H1 (cell line): ENCODE results near the gene ALOX5AP. TPM values are rescaled to one million over a fixed set of nuclear protein-coding genes. Genes with fewer than 3 reads are reported as not detected.

Source experiments
- CTCF ChIA-PET: fragments of 300-600 bp; sonication (Branson Sonifier 250); formaldehyde crosslinking; loops from one replicate; lab custom pipeline; 2021; ENCODE audit not compliant: partially characterized antibody; lab: Charles Lee
- POLR2A ChIA-PET: fragments of 300-600 bp; sonication (Branson Sonifier 250); formaldehyde crosslinking; loops from one replicate; lab custom pipeline; 2021; ENCODE audit warnings: inconsistent platforms; ENCODE audit not compliant: partially characterized antibody; lab: Charles Lee
- DNase-seq, 2 experiments: peaks; one replicate each; pipeline versions ENCODE4 v3.0.0 to v3.0.0-alpha.2; 2010 to 2022; ENCODE audit warnings: low spot score in 2 of 2, low read depth in 1 of 2, mixed read lengths in 1 of 2
- FAIRE-seq: peaks from 2 replicates; lab custom pipeline; 2011; peaks lifted over from hg19 to GRCh38; lab: Jason Lieb, UNC
- H2AFZ ChIP-seq: 2 replicates; pipeline ENCODE4 v1.8.1; 2012; ENCODE audit warnings: low read length, inconsistent platforms
- H2AK5ac ChIP-seq: 2 replicates; pipeline ENCODE4 v1.6.1; 2013; ENCODE audit warnings: low read depth, low read length
- H2BK120ac ChIP-seq: replicated peaks from 2 replicates; pipeline ENCODE3; 2013; ENCODE audit warnings: low read depth, low read length, inconsistent platforms
- H2BK12ac ChIP-seq: 2 replicates; pipeline ENCODE4 v1.6.1; 2013; ENCODE audit warnings: low read depth, low read length
- H2BK15ac ChIP-seq: 2 replicates; pipeline ENCODE4 v1.6.1; 2013; ENCODE audit warnings: low read length
- H2BK20ac ChIP-seq: 2 replicates; pipeline ENCODE4 v1.6.1; 2013; ENCODE audit warnings: low read length
- H2BK5ac ChIP-seq: 2 replicates; pipeline ENCODE4 v1.6.1; 2013; ENCODE audit warnings: low read depth, low read length
- H3K14ac ChIP-seq: 2 replicates; pipeline ENCODE4 v1.6.1; 2013; ENCODE audit warnings: inconsistent platforms; ENCODE audit not compliant: insufficient read length
- H3K18ac ChIP-seq: 2 replicates; pipeline ENCODE4 v1.6.1; 2013; ENCODE audit warnings: low read length; ENCODE audit errors: extremely low read depth
- H3K23ac ChIP-seq: 2 replicates; pipeline ENCODE4 v1.6.1; 2013; ENCODE audit warnings: inconsistent platforms; ENCODE audit not compliant: insufficient read length
- H3K23me2 ChIP-seq: 2 replicates; pipeline ENCODE4 v1.6.1; 2013; ENCODE audit warnings: low read depth, low read length
- H3K27ac ChIP-seq: 2 replicates; pipeline ENCODE4 v1.6.1; 2011; ENCODE audit warnings: low read depth, low read length, inconsistent platforms
- H3K27me3 ChIP-seq, 4 experiments: replicated peaks in 1 of 4; 1 replicate in 1 of 4; 2 replicates in 3 of 4; pipeline versions ENCODE4 v1.6.1 to v1.8.1; 2011 to 2013; ENCODE audit warnings: low read length in 3 of 4, mild to moderate bottlenecking in 3 of 4, inconsistent platforms in 2 of 4, mixed read lengths in 2 of 4, moderate library complexity in 1 of 4; ENCODE audit not compliant: control insufficient read depth in 3 of 4, insufficient read depth in 3 of 4; ENCODE audit errors: extremely low read depth in 1 of 4
- H3K36me3 ChIP-seq, 4 experiments: 2 replicates each; pipeline versions ENCODE4 v1.6.1 to v1.8.1; 2011 to 2013; ENCODE audit warnings: mild to moderate bottlenecking in 4 of 4, low read length in 3 of 4, moderate library complexity in 2 of 4, control low read depth in 1 of 4, inconsistent platforms in 1 of 4; ENCODE audit not compliant: insufficient read depth in 4 of 4, control insufficient read depth in 2 of 4
- H3K4ac ChIP-seq: replicated peaks from 2 replicates; pipeline ENCODE3; 2013; ENCODE audit warnings: low read length, low read depth, mixed read lengths, inconsistent platforms; ENCODE audit not compliant: insufficient read length
- H3K4me1 ChIP-seq, 4 experiments: replicated peaks in 1 of 4; 1 replicate in 1 of 4; 2 replicates in 3 of 4; pipeline versions ENCODE4 v1.6.1 to v1.8.1; 2011 to 2013; ENCODE audit warnings: low read length in 3 of 4, inconsistent platforms in 2 of 4, mixed read lengths in 1 of 4; ENCODE audit not compliant: insufficient read depth in 4 of 4, control insufficient read depth in 3 of 4
- H3K4me2 ChIP-seq, 2 experiments: 2 replicates each; pipeline versions ENCODE4 v1.6.1 to v1.8.1; 2011 to 2013; ENCODE audit warnings: low read depth in 2 of 2, low read length in 2 of 2, control low read depth in 1 of 2, inconsistent platforms in 1 of 2, mild to moderate bottlenecking in 1 of 2; ENCODE audit not compliant: insufficient read depth in 1 of 2
- H3K4me3 ChIP-seq, 4 experiments: fragments of 200-600, 300-600 bp in 1 of 4; sonication (generic), shearing (Covaris generic), sonication (Bioruptor Twin) in 1 of 4; 2 replicates each; pipeline versions ENCODE4 v1.5.1 to v1.8.1; 2011 to 2016; ENCODE audit warnings: low read length in 4 of 4, low read depth in 3 of 4, control low read depth in 2 of 4, inconsistent platforms in 2 of 4, mild to moderate bottlenecking in 2 of 4, mixed read lengths in 1 of 4, moderate library complexity in 1 of 4; ENCODE audit not compliant: insufficient read depth in 2 of 4; ENCODE audit errors: extremely low read depth in 1 of 4
- H3K56ac ChIP-seq: replicated peaks from 2 replicates; pipeline ENCODE3; 2013; ENCODE audit warnings: low read depth, mild to moderate bottlenecking, mixed read lengths, low read length, inconsistent platforms; ENCODE audit not compliant: insufficient read length
- H3K79me1 ChIP-seq: 2 replicates; pipeline ENCODE4 v1.6.1; 2013; ENCODE audit warnings: low read depth, low read length, control low read depth
- H3K79me2 ChIP-seq, 2 experiments: 2 replicates each; pipeline versions ENCODE4 v1.6.1 to v1.8.1; 2012 to 2013; ENCODE audit warnings: low read length in 2 of 2, mild to moderate bottlenecking in 2 of 2, inconsistent platforms in 1 of 2; ENCODE audit not compliant: insufficient read depth in 2 of 2, control insufficient read depth in 1 of 2
- H3K9ac ChIP-seq, 4 experiments: replicated peaks in 1 of 4; 1 replicate in 1 of 4; 2 replicates in 3 of 4; pipeline versions ENCODE4 v1.6.1 to v1.8.1; 2011 to 2013; ENCODE audit warnings: low read depth in 3 of 4, low read length in 3 of 4, control low read depth in 2 of 4, mild to moderate bottlenecking in 2 of 4, moderate library complexity in 2 of 4, inconsistent platforms in 1 of 4; ENCODE audit errors: extremely low read depth in 1 of 4
- H3K9me3 ChIP-seq, 2 experiments: 2 replicates each; pipeline versions ENCODE4 v1.6.1 to v1.8.1; 2012 to 2013; ENCODE audit warnings: mild to moderate bottlenecking in 2 of 2, moderate library complexity in 2 of 2, control low read depth in 1 of 2, inconsistent platforms in 1 of 2, low read depth in 1 of 2, low read length in 1 of 2, mixed read lengths in 1 of 2; ENCODE audit not compliant: insufficient read depth in 2 of 2
- H4K20me1 ChIP-seq, 2 experiments: replicated peaks in 1 of 2; 2 replicates each; pipeline versions ENCODE3 to v1.8.1; 2011 to 2013; ENCODE audit warnings: inconsistent platforms in 2 of 2, low read length in 2 of 2, mild to moderate bottlenecking in 1 of 2; ENCODE audit not compliant: insufficient read depth in 2 of 2, control insufficient read depth in 1 of 2
- H4K5ac ChIP-seq: 2 replicates; pipeline ENCODE4 v1.6.1; 2013; ENCODE audit warnings: low read length, low read depth, mixed read lengths, inconsistent platforms; ENCODE audit not compliant: insufficient read length
- H4K8ac ChIP-seq: 2 replicates; pipeline ENCODE4 v1.8.0; 2013; ENCODE audit warnings: mild to moderate bottlenecking, moderate library complexity, low read length, inconsistent platforms; ENCODE audit not compliant: insufficient read depth; ENCODE audit errors: extremely low read depth
- H4K91ac ChIP-seq: replicated peaks from 2 replicates; pipeline ENCODE3; 2013; ENCODE audit warnings: low read length, mixed read lengths, inconsistent platforms; ENCODE audit not compliant: insufficient read length
- ASH2L ChIP-seq: fragments of 200-600, 300-600 bp; sonication (generic); IDR thresholded peaks from one replicate; pipeline ENCODE4 v1.7.1; 2017; ENCODE audit warnings: low read length
- EGR1 ChIP-seq: IDR thresholded peaks from 2 replicates; pipeline ENCODE4 v1.6.1; 2011; ENCODE audit warnings: low read depth, low read length, borderline replicate concordance
- JUND ChIP-seq: IDR thresholded peaks from 2 replicates; pipeline ENCODE4 v1.6.1; 2011; ENCODE audit warnings: mild to moderate bottlenecking, improper control_type of control experiment, low read length
- KDM1A ChIP-seq: fragments of 200-600, 300-600 bp; sonication (generic); IDR thresholded peaks from 2 replicates; pipeline ENCODE4 v1.7.1; 2016; ENCODE audit warnings: mild to moderate bottlenecking, low read length, borderline replicate concordance
- MAFK ChIP-seq: IDR thresholded peaks from 2 replicates; pipeline ENCODE4 v1.6.1; 2012; ENCODE audit warnings: low read depth, mild to moderate bottlenecking, improper control_type of control experiment, low read length
- NANOG ChIP-seq: IDR thresholded peaks from 2 replicates; pipeline ENCODE4 v1.6.1; 2011; ENCODE audit warnings: low read length, low read depth, mild to moderate bottlenecking, inconsistent platforms; ENCODE audit not compliant: insufficient read depth, poor library complexity, severe bottlenecking
- SP1 ChIP-seq: IDR thresholded peaks from 2 replicates; pipeline ENCODE4 v1.6.1; 2011; ENCODE audit warnings: low read depth, low read length
- TAF1 ChIP-seq: IDR thresholded peaks from 2 replicates; pipeline ENCODE4 v1.6.1; 2011; ENCODE audit warnings: mild to moderate bottlenecking, low read depth, low read length
- TAF7 ChIP-seq: optimal IDR thresholded peaks from 2 replicates; pipeline ENCODE3; 2011; ENCODE audit warnings: low read depth, mild to moderate bottlenecking, inconsistent platforms, low read length, moderate library complexity, borderline replicate concordance
- TCF12 ChIP-seq: IDR thresholded peaks from 2 replicates; pipeline ENCODE4 v1.6.1; 2011; ENCODE audit warnings: low read depth, mild to moderate bottlenecking, low read length
- YY1 ChIP-seq: IDR thresholded peaks from 2 replicates; pipeline ENCODE4 v1.6.1; 2011; ENCODE audit warnings: low read depth, mild to moderate bottlenecking, low read length
- WGBS, 2 experiments: shearing (Covaris generic) in 1 of 2; methylation state at CpG; one replicate each; pipeline versions ENCODE4 v1.1.6 to v1.1.7; 2013 to 2015; ENCODE audit warnings: low lambda C conversion rate in 2 of 2, mixed read lengths in 2 of 2, inconsistent platforms in 1 of 2, low coverage in 1 of 2, missing lambda C conversion rate in 1 of 2; ENCODE audit not compliant: insufficient replicate concordance in 2 of 2, insufficient coverage in 1 of 2, insufficient read length in 1 of 2; ENCODE audit errors: extremely low coverage in 1 of 2, missing lambda C conversion rate in 1 of 2; 5-methylcytosine and 5-hydroxymethylcytosine counted together
- polyA plus RNA-seq, 7 experiments: library from polyadenylated mRNA; depleted of rRNA in 3 of 7; stranded (reverse) in 5 of 7; unstranded in 2 of 7; fragments of >200 nt in 5 of 7; fragments of 200-250 nt in 2 of 7; gene quantifications; 1 replicate in 5 of 7; 2 replicates in 1 of 7; 4 replicates in 1 of 7; pipeline versions ENCODE4 v1.2.1 to v1.2.3, GENCODE V29; 2011 to 2013; ENCODE audit warnings: missing spikeins in 2 of 7, mixed read lengths in 2 of 7
- total RNA-seq: library from RNA; stranded (reverse); fragmentation: NEBNext Ultra II Directional; extraction: Animal tissue kit (Norgen Biotek cat#: 25700); gene quantifications from 2 replicates; pipeline ENCODE4 v1.2.1, GENCODE V29; 2021
- TF ChIP-seq, protein P1 (sequence below): IDR thresholded peaks from 2 replicates; pipeline ENCODE4 v1.6.1; 2012; ENCODE audit warnings: low read length, inconsistent platforms

The ALOX5AP gene
- total and polyA plus RNA-seq, 2 of the 8 experiments (the other 6 are each of a cell fraction or from before 2014, with no cell fraction given), result not detected

DNA sequence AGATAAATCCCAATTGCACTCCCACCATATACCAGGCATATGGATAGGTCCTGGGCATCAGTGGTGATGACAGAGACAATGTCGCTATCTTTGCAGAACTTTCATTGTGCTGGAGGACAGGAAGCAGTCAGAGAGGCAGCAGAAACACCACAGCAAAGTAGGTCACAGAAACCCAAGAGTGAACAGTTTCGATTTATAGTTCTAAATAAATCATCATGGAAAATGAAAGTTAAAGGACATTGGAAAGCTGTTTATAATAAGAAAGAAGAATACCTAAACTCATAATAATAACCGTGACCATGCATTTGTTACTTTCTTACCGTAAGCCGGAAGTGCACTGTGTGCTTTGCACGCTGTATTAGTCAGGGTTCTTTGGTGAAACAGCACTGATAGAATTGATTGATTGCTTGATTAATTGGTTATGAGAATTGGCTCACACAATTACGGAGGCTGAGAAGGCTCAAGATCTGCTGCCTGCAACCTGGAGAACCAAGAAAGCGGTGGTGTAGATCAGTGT is 38.9 kb downstream of the ALOX5AP start:
- no peak overlapping the region for H2BK120ac ChIP-seq
- no peak overlapping the region for H2BK15ac ChIP-seq
- no peak overlapping the region for H4K91ac ChIP-seq
- no peaks in the 10 kb centered on the region for H3K9me3 ChIP-seq
- H4K5ac ChIP-seq, result no peak overlapping the region
- H3K27me3 ChIP-seq, result no peaks in the 10 kb centered on the region
- H3K79me1 ChIP-seq, result no peaks in the 10 kb centered on the region
- H3K36me3 ChIP-seq, result no peaks in the 10 kb centered on the region
- DNase-seq (no peak), FAIRE-seq (no peak)
- no peak overlapping the region for H2AK5ac ChIP-seq
- H2BK12ac ChIP-seq, result no peak overlapping the region
- no peak overlapping the region for H4K8ac ChIP-seq
- peaks cover 0 to 5% (median 3%) of the 10 kb centered on the region in 4 experiments; a peak in 4 of 7 replicates for H3K4me1 ChIP-seq
- no peaks in the 10 kb centered on the region for H3K79me2 ChIP-seq
- 92% methylated on average over 8 of the region's 8 CpGs; no CpG with 5 or more reads in 1 of the 2 experiments for WGBS, 2 experiments
- H3K4ac ChIP-seq, result no peak overlapping the region
- H3K14ac ChIP-seq, result no peak overlapping the region
- H3K23me2 ChIP-seq, result no peaks in the 10 kb centered on the region; the same call in 1 of the 2 replicates
- CTCF ChIA-PET, result no interaction called here
- POLR2A ChIA-PET, result interaction anchor here (1.0 kb wide), 1 partner anchor 20 kb away, joined by 3 read pairs; no protein-coding TSS in a partner anchor
- H2BK5ac ChIP-seq, result no peak overlapping the region
- no peak overlapping the region for H3K18ac ChIP-seq
- no peak overlapping the region for H2BK20ac ChIP-seq
- H3K4me3 ChIP-seq, result no peak overlapping the region
- no peak overlapping the region for H3K23ac ChIP-seq
- H3K56ac ChIP-seq, result no peak overlapping the region
- no peak overlapping the region for H2AFZ ChIP-seq
- TF ChIP-seq TCF12 (no peak), NANOG (no peak), MAFK (no peak), ASH2L (no peak), SP1 (no peak), EGR1 (no peak), KDM1A (no peak), TAF7 (no peak), TAF1 (no peak), JUND (no peak), YY1 (no peak)
- TF ChIP-seq, protein P1, sequence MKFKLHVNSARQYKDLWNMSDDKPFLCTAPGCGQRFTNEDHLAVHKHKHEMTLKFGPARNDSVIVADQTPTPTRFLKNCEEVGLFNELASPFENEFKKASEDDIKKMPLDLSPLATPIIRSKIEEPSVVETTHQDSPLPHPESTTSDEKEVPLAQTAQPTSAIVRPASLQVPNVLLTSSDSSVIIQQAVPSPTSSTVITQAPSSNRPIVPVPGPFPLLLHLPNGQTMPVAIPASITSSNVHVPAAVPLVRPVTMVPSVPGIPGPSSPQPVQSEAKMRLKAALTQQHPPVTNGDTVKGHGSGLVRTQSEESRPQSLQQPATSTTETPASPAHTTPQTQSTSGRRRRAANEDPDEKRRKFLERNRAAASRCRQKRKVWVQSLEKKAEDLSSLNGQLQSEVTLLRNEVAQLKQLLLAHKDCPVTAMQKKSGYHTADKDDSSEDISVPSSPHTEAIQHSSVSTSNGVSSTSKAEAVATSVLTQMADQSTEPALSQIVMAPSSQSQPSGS, result no peak
- TF ChIP-seq, all 59 proteins: peak for 0
- Histone ChIP-seq H3K27ac (no peak overlapping the region), H3K4me2 (no peak overlapping the region), H4K20me1 (no peaks in the 10 kb centered on the region), H3K9ac (no peak overlapping the region)
